H1 (cell line): ENCODE results near the gene MCM9. TPM values are rescaled to one million over a fixed set of nuclear protein-coding genes. Genes with fewer than 3 reads are reported as not detected.

Experiments
- GABPA ChIP-seq: IDR thresholded peaks from 2 replicates; pipeline ENCODE4 v1.6.1; 2011; ENCODE audit warnings: mild to moderate bottlenecking, low read length, moderate library complexity, borderline replicate concordance; ENCODE audit not compliant: insufficient read depth
- HDAC2 ChIP-seq, 2 experiments: fragments of 300-600 bp in 1 of 2; sonication (generic) in 1 of 2; IDR thresholded peaks; 2 replicates each; pipeline ENCODE4 v1.6.1; 2011 to 2012; ENCODE audit warnings: low read depth in 2 of 2, low read length in 2 of 2, mild to moderate bottlenecking in 2 of 2, moderate library complexity in 2 of 2, borderline replicate concordance in 1 of 2, inconsistent platforms in 1 of 2
- polyA plus RNA-seq, 7 experiments: library from polyadenylated mRNA; depleted of rRNA in 3 of 7; stranded (reverse) in 5 of 7; unstranded in 2 of 7; fragments of >200 nt in 5 of 7; fragments of 200-250 nt in 2 of 7; gene quantifications; 1 replicate in 5 of 7; 2 replicates in 1 of 7; 4 replicates in 1 of 7; pipeline versions ENCODE4 v1.2.1 to v1.2.3, GENCODE V29; 2011 to 2013; ENCODE audit warnings: missing spikeins in 2 of 7, mixed read lengths in 2 of 7
- total RNA-seq: library from RNA; stranded (reverse); fragmentation: NEBNext Ultra II Directional; extraction: Animal tissue kit (Norgen Biotek cat#: 25700); gene quantifications from 2 replicates; pipeline ENCODE4 v1.2.1, GENCODE V29; 2021

MCM9 gene
- total and polyA plus RNA-seq, 2 of the 8 experiments (the other 6 are each of a cell fraction or from before 2014, with no cell fraction given), result 3.7 to 11.4 TPM

- TF ChIP-seq HDAC2 (IDR thresholded peaks at IDR 0.05; ENCODE audit: borderline replicate concordance in 1 of 2, low read depth in 2 of 2, low read length in 2 of 2) (no peak), GABPA (no peak)
Observed at GRCh38 chr6:118843685-118844390, 91.1 kb downstream of the MCM9 start (continued).
